Endodermal cell (in vitro differentiated cells): ENCODE data around the gene GSTA2. TPM values are rescaled to one million over a fixed set of nuclear protein-coding genes. Genes with fewer than 3 reads are reported as not detected.
"Not testable (repeated sequence)": the region's sequence is repeated elsewhere in the genome, so short reads cannot be mapped to it uniquely, and the experiment has no call there.

Source experiments
- DNase-seq: peaks from one replicate; pipeline ENCODE4 v3.0.0-alpha.2; 2017
- H3K27ac ChIP-seq: 2 replicates; pipeline ENCODE4 v1.5.1; 2013; ENCODE audit warnings: mild to moderate bottlenecking, low read depth, low read length, moderate library complexity
- H3K27me3 ChIP-seq: 2 replicates; pipeline ENCODE4 v1.6.1; 2013; ENCODE audit warnings: mild to moderate bottlenecking, low read length, moderate library complexity; ENCODE audit not compliant: insufficient read depth, control insufficient read depth, poor library complexity, severe bottlenecking
- H3K36me3 ChIP-seq: 2 replicates; pipeline ENCODE4 v1.7.0; 2013; ENCODE audit warnings: mild to moderate bottlenecking, low read length, moderate library complexity; ENCODE audit not compliant: control insufficient read depth, insufficient read depth
- H3K4me1 ChIP-seq: one replicate; pipeline ENCODE4 v1.7.0; 2013; ENCODE audit warnings: low read length; ENCODE audit not compliant: control insufficient read depth, insufficient read depth
- H3K4me3 ChIP-seq: 2 replicates; pipeline ENCODE4 v1.5.1; 2013; ENCODE audit warnings: mild to moderate bottlenecking, low read length, moderate library complexity
- H3K9ac ChIP-seq: 2 replicates; pipeline ENCODE4 v1.6.1; 2013; ENCODE audit warnings: mild to moderate bottlenecking, low read length, moderate library complexity; ENCODE audit not compliant: poor library complexity, severe bottlenecking; ENCODE audit errors: extremely low read depth
- H3K9me3 ChIP-seq: 2 replicates; pipeline ENCODE4 v1.6.1; 2013; ENCODE audit warnings: mild to moderate bottlenecking, low read length, moderate library complexity; ENCODE audit not compliant: control insufficient read depth
- H3K27ac Mint-ChIP-seq: 2 replicates; pipeline ENCODE4 v1.8.0; 2020; ENCODE audit warnings: mixed read lengths
- H3K27me3 Mint-ChIP-seq: 2 replicates; pipeline ENCODE4 v1.8.0; 2021; ENCODE audit warnings: mild to moderate bottlenecking, mixed read lengths; ENCODE audit not compliant: insufficient read depth
- H3K36me3 Mint-ChIP-seq: 2 replicates; pipeline ENCODE4 v1.8.0; 2020; ENCODE audit warnings: low read depth, mixed read lengths
- H3K4me1 Mint-ChIP-seq: 2 replicates; pipeline ENCODE4 v1.8.0; 2020; ENCODE audit warnings: mixed read lengths
- H3K4me3 Mint-ChIP-seq: 2 replicates; pipeline ENCODE4 v1.8.0; 2020; ENCODE audit warnings: mild to moderate bottlenecking, moderate library complexity, mixed read lengths
- H3K9me3 Mint-ChIP-seq: 2 replicates; pipeline ENCODE4 v1.8.0; 2020; ENCODE audit warnings: mild to moderate bottlenecking, mixed read lengths
- WGBS, 2 experiments: methylation state at CpG; one replicate each; pipeline versions ENCODE4 v1.1.5 to v1.1.7; 2013; ENCODE audit warnings: missing lambda C conversion rate in 2 of 2, mixed read lengths in 1 of 2; ENCODE audit not compliant: insufficient coverage in 1 of 2, insufficient read length in 1 of 2; 5-methylcytosine and 5-hydroxymethylcytosine counted together
- total RNA-seq, 2 donors: library from RNA; stranded (reverse); fragmentation: NEBNext Ultra II Directional in 1 of 2; extraction: Animal tissue kit (Norgen Biotek cat#: 25700) in 1 of 2; gene quantifications; 2 replicates in 1 of 2; 3 replicates in 1 of 2; pipeline ENCODE4 v1.2.1, GENCODE V29; 2021
- TF ChIP-seq, protein P1 (sequence below): fragments of 200-600 bp; sonication (generic); conservative IDR thresholded peaks from 2 replicates; pipeline ENCODE4 v1.5.0; 2021; ENCODE audit warnings: antibody characterized with exemption, mild to moderate bottlenecking

Gene GSTA2
- total RNA-seq, 2 donors from 2014 or later: 1.6 to 5.0 TPM

DNA sequence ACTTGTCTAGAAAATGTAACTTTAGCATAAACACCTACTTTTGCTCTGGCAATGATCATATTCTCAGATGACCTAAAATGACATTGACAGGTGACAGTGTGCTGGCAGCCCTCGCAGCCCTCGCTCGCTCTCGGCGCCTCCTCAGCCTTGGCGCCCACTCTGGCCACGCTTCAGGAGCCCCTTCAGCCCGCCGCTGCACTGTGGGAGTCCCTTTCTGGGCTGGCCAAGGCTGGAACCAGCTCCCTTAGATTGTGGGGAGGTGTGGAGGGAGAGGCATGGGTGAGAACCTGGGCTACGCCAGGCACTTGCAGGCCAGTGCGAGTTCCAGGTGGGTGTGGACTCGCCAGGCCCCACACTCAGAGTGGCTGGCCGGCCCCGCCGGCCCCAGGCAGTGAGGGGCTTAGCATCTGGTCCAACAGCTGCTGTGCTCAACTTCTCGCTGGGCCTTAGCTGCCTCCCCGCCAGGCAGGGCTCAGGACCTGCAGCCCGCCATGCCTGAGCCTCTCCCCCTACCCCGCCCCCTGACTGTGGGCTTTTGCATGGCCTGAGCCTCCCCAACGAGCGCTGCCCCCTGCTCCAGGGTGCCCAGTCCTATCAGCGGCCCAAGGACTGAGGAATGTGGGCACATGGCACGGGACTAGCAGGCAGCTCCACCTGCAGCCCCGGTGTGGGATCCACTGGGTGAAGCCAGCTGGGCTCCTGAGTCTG, 23.1 kb upstream of the GSTA2 start:
- DNase-seq: no peak
- peaks cover 12% of the 10 kb centered on the region for H3K9me3 Mint-ChIP-seq
- Histone ChIP-seq H3K36me3 (no peaks in the 10 kb centered on the region), H3K4me3 (no peak overlapping the region), H3K9ac (no peak overlapping the region), H3K27ac (no peak overlapping the region), H3K9me3 (no peaks in the 10 kb centered on the region), H3K4me1 (no peaks in the 10 kb centered on the region), H3K27me3 (no peaks in the 10 kb centered on the region)
- no peak overlapping the region for H3K4me3 Mint-ChIP-seq
- H3K27ac Mint-ChIP-seq: no peak overlapping the region
- H3K36me3 Mint-ChIP-seq: no peaks in the 10 kb centered on the region
- TF ChIP-seq, protein P1, sequence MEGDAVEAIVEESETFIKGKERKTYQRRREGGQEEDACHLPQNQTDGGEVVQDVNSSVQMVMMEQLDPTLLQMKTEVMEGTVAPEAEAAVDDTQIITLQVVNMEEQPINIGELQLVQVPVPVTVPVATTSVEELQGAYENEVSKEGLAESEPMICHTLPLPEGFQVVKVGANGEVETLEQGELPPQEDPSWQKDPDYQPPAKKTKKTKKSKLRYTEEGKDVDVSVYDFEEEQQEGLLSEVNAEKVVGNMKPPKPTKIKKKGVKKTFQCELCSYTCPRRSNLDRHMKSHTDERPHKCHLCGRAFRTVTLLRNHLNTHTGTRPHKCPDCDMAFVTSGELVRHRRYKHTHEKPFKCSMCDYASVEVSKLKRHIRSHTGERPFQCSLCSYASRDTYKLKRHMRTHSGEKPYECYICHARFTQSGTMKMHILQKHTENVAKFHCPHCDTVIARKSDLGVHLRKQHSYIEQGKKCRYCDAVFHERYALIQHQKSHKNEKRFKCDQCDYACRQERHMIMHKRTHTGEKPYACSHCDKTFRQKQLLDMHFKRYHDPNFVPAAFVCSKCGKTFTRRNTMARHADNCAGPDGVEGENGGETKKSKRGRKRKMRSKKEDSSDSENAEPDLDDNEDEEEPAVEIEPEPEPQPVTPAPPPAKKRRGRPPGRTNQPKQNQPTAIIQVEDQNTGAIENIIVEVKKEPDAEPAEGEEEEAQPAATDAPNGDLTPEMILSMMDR: no peak
- peaks cover 14% of the 10 kb centered on the region for H3K4me1 Mint-ChIP-seq
- WGBS, 2 experiments: 91 to 96% methylated on average over 14 to 24 of the region's 24 CpGs
- no peaks in the 10 kb centered on the region for H3K27me3 Mint-ChIP-seq

- not testable (repeated sequence) for H3K36me3 ChIP-seq, H3K4me3 ChIP-seq, H3K4me3 Mint-ChIP-seq, H3K36me3 Mint-ChIP-seq, DNase-seq, H3K27ac Mint-ChIP-seq, H3K27me3 Mint-ChIP-seq, H3K9ac ChIP-seq, H3K4me1 Mint-ChIP-seq, H3K27ac ChIP-seq, H3K9me3 ChIP-seq, H3K4me1 ChIP-seq, H3K27me3 ChIP-seq
- peaks cover 13% of the 10 kb centered on the region for H3K9me3 Mint-ChIP-seq
- WGBS, 2 experiments: 91 to 100% methylated on average over 1 to 2 of the region's 3 CpGs
Measured at GRCh38 chr6:52782696-52783274, 19.5 kb upstream of the GSTA2 start.

DNA sequence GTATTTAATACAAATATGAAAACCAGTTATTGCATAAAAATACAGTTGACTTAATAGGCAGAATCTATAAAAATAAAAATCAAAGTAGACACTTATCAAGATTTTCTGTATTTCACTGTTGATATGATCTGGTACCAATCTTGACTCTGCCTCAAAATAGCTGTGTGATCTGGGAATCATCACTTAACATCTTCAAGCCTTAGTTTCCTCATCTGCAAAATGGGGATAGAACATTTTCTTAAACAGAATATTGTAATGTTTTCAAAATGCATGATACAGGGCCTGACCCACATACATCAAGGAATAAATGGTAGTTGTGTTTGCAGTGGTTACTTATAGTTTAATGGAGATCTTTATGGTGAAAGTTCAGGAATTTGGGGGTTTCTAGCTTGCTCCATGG, 18.9 kb upstream of the GSTA2 start:
- not testable (repeated sequence) for H3K27ac Mint-ChIP-seq, H3K27ac ChIP-seq, H3K4me1 Mint-ChIP-seq, H3K4me3 Mint-ChIP-seq, H3K27me3 ChIP-seq, H3K9me3 ChIP-seq, H3K4me3 ChIP-seq, H3K36me3 Mint-ChIP-seq, H3K36me3 ChIP-seq, H3K27me3 Mint-ChIP-seq, H3K4me1 ChIP-seq, DNase-seq, H3K9ac ChIP-seq
- peaks cover 14% of the 10 kb centered on the region for H3K9me3 Mint-ChIP-seq

GRCh38 chr6:52779237-52779636, 16.0 kb upstream of the GSTA2 start:
- DNase-seq: no peak
- H3K27me3 Mint-ChIP-seq: peaks cover 5% of the 10 kb centered on the region
- no peaks in the 10 kb centered on the region for H3K36me3 ChIP-seq
- H3K9me3 ChIP-seq: no peaks in the 10 kb centered on the region
- H3K36me3 Mint-ChIP-seq: no peaks in the 10 kb centered on the region
- TF ChIP-seq, protein P1: no peak
- H3K27ac ChIP-seq: no peak overlapping the region
- whole genome bisulfite sequencing, 2 experiments: 92 to 100% methylated on average over 1 of the region's 1 CpG
- H3K4me3 Mint-ChIP-seq: no peak overlapping the region
- H3K4me3 ChIP-seq: no peak overlapping the region
- no peaks in the 10 kb centered on the region for H3K4me1 Mint-ChIP-seq
- H3K4me1 ChIP-seq: no peaks in the 10 kb centered on the region
- H3K27ac Mint-ChIP-seq: no peak overlapping the region
- H3K9me3 Mint-ChIP-seq: peaks cover 31% of the 10 kb centered on the region
- no peaks in the 10 kb centered on the region for H3K27me3 ChIP-seq
- no peak overlapping the region for H3K9ac ChIP-seq

GRCh38 chr6:52776711-52777351, 13.6 kb upstream of the GSTA2 start:
- H3K4me1 ChIP-seq, H3K27ac ChIP-seq, H3K4me3 ChIP-seq, H3K27ac Mint-ChIP-seq, H3K4me1 Mint-ChIP-seq, H3K9me3 ChIP-seq, H3K36me3 ChIP-seq, H3K4me3 Mint-ChIP-seq, H3K27me3 Mint-ChIP-seq, DNase-seq, H3K36me3 Mint-ChIP-seq, H3K9ac ChIP-seq, H3K27me3 ChIP-seq: not testable (repeated sequence)
- WGBS, 2 experiments: 93 to 100% methylated on average over 3 to 9 of the region's 9 CpGs
- peaks cover 34% of the 10 kb centered on the region for H3K9me3 Mint-ChIP-seq
